CD4-positive, alpha-beta T cell treated with Interleukin-10 for 1 hour (primary cell): ENCODE measurements around the gene FN1.

Experiments used
- DNase-seq: peaks from one replicate; pipeline ENCODE4 v3.0.0-alpha.2; 2020

Gene FN1

GRCh38 chr2:215382011-215382410 is 53.9 kb downstream of the FN1 start:
- DNase-seq: no peak

- no peak for DNase-seq
These were observed 55.2 kb downstream of the FN1 start for GRCh38 chr2:215380699-215381098.

DNA sequence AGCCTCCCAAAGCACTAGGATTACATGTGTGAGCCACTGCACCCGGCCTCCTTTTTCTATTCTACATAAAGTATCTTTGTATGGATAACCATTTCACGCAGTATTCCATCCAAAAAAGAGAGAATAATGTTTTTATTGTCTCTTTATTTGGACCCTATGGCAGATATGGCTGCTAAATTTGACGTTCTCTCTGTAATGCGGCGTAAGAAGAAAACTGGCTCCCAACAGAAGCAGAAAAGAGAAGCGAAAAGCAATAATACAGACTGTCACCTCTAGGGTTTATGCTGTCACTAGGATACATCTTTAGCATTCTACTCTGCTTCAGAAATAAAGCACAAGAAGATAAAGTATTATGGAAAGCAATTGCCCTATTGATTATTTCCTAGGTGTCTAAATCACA is 55.9 kb downstream of the FN1 start:
- no peak for DNase-seq

DNA sequence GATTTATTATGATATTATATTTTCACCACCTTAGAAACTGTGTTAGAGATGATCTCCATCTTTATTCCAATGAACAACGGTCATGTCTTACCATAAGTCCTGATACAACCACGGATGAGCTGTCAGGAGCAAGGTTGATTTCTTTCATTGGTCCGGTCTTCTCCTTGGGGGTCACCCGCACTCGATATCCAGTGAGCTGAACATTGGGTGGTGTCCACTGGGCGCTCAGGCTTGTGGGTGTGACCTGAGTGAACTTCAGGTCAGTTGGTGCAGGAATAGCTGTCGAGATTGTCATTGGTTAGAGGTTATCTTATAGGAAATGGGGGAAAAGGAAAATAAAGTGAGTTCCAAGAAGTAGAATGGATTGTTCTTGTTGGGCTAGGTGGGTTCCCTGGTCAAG is 56.8 kb downstream of the FN1 start:
- no peak for DNase-seq

GRCh38 chr2:215378045-215378444 is 57.8 kb downstream of the FN1 start:
- no peak for DNase-seq

DNA sequence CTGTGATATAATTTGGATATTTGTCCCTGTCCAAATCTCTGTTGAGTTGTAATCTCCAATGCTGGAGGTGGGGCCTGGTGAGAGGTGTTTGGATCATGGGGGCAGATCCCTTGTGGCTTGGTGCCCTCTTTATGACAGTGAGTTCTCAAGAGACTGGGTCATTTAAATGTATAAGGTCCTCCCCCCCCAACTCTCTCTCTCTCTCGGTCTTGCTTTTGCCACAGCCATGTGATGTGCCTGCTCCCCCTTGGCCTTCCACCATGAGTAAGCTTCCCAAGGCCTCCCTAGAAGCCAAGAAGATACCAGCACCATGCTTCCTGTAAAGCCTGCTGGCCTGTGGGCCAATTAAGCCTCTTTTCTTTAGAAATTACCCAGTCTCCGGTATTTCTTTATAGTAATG is 58.6 kb downstream of the FN1 start:
- no peak for DNase-seq

GRCh38 chr2:215376103-215376780 is 59.6 kb downstream of the FN1 start:
- DNase-seq: no peak

DNA sequence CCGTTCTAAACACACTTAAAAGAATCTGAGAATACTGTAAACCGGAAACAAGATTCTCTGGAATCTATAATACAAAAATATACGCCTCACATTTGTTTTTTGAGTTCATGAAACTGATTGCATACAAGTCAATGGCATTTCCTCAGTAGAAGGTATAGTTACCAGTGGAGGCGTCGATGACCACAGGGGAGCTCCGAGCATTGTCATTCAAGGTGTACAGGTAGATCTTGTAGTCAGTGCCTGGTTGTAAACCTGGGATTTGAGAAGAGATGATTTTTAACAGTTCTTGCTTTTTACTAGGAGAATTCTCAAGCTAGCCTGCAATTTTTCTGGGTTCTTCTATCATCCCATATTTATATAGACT is 60.4 kb downstream of the FN1 start:
- no peak for DNase-seq

GRCh38 chr2:215374642-215375466 is 61.0 kb downstream of the FN1 start:
- no peak for DNase-seq

DNA sequence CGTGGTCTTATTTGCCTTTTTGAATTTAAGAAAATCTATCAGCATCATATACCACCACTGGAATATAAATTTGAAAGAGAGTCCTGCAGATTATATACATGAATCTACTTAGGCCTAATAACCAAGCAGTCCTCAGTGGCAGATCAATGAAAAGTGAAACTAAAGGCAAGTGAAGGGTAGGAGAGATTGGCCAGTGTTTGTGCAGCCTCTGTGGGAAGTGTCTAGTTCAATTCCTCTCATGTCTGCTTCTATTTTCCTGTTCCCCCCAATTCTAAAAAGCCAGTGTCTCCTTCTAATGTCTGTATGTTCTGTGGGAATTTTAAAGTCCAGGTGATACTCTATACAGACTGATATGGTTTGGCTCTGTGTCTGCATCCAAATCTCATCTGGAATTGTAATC is 61.9 kb downstream of the FN1 start:
- DNase-seq: no peak

GRCh38 chr2:215372968-215373649 is 62.8 kb downstream of the FN1 start:
- no peak for DNase-seq

DNA sequence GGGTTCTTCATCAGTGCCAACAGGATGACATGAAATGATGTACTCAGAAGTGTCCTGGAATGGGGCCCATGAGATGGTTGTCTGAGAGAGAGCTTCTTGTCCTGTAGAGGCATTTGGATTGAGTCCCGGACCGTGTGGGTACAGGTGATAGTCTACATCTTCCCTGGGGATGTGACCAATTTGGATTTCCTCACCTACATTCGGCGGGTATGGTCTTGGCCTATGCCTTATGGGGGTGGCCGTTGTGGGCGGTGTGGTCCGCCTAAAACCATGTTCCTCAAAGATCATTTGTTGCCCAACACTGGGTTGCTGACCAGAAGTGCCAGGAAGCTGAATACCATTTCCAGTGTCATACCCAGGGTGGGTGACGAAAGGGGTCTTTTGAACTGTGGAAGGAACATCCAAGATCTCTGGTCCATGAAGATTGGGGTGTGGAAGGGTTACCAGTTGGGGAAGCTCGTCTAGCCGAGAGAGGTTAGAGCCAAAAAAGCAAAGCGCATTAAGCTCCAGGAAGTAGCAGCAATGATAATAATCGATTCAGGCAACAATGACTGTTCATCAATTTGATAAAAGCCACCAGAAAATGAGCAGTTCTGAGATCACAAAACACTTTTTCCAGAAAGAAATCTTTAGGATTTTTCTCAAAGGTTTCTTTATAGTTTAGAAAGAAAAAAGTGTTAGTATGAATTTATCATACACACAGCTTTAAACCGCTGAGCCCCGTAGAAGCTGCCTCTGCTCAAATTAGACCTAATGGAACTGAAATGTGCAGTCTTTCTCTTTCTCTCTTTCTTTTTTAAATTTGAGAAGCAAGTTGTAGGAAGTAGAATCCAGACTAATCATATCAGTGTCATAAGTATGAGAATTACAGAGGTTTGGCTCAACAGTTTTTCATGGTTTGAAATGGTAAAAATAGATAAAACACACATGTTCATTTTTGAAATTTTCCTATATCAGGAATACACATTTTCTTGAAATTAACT is 63.7 kb downstream of the FN1 start:
- no peak for DNase-seq

GRCh38 chr2:215370112-215370965 is 65.5 kb downstream of the FN1 start:
- DNase-seq: no peak

GRCh38 chr2:215369181-215369760 is 66.6 kb downstream of the FN1 start:
- DNase-seq: no peak

DNA sequence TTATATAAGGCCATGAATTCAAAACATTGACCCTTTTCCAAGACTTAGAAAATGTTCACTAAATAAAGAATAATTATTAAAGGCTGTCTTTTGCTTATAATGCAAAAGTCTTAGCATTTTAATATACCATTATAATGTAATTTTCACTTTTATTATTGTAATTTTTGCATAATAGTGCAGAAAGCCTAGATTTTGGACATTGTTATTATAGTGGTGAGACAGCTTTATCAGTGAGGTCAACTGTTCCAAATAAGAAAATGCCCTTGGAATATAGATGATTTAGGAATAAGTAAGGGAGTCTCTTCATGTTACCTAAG is 67.4 kb downstream of the FN1 start:
- DNase-seq: no peak

- no peak for DNase-seq
These were observed 68.0 kb downstream of the FN1 start for GRCh38 chr2:215367662-215368492.

- DNase-seq: no peak
These were observed 69.3 kb downstream of the FN1 start for GRCh38 chr2:215366440-215367032.

- no peak for DNase-seq
These were observed 70.6 kb downstream of the FN1 start for GRCh38 chr2:215365184-215365658.

- no peak for DNase-seq
These were observed 71.4 kb downstream of the FN1 start for GRCh38 chr2:215364157-215365155.
